ENCODE results near the gene EIF3B.

The EIF3B gene

DNA sequence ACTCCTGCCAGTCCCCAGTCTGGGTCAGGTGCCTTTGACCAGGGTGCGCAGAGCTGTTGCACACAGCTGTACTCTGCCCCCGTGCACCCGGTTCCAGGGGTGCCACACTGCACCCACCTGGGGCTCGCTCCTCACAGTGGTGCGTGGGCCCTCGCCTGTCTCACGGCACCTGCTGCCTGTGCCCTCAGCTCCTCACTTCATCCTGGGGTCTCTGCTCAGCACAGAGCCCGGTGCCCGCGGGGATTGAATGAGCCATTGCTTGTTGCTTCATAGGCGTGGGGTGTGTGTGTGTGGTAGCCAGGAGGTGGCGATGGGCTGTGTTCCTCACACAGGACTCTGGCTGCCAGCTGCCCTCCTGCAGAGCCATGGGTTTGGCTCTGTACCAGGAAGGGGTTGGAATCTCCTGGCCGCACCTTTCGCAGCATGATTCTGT is 18.5 kb downstream of the EIF3B start:
- Histone ChIP-seq H2AK5ac (ENCODE audit: low read depth, low read length) (no peak overlapping the region), H3K23ac (ENCODE audit: low read depth, low read length, poor library complexity) (no peak overlapping the region), H3K4me3 (ENCODE audit: low read length in 2 of 2) (no peak overlapping the region), H3K4me2 (ENCODE audit: insufficient read depth, low read length, poor library complexity, severe bottlenecking) (no peak overlapping the region), H3K79me1 (ENCODE audit: low read depth, low read length) (peaks cover 17% of the 10 kb centered on the region), H3K36me3 (replicated peaks in 1 of 2; ENCODE audit: control insufficient read depth in 2 of 2, insufficient read depth in 2 of 2, low read length in 2 of 2) (peaks cover 82 to 93% of the 10 kb centered on the region in 2 donors), H3K9me3 (replicated peaks in 1 of 2; ENCODE audit: control insufficient read depth in 2 of 2, insufficient read depth in 1 of 2, low read depth in 1 of 2, low read length in 2 of 2) (no peaks in the 10 kb centered on the region), H2AFZ (ENCODE audit: low read length) (no peak overlapping the region), H4K8ac (ENCODE audit: low read depth, low read length) (no peak overlapping the region), H3K27ac (replicated peaks; ENCODE audit: low read length) (no peak overlapping the region), H3K4me1 (ENCODE audit: control insufficient read depth in 2 of 2, insufficient read depth in 1 of 2, low read depth in 1 of 2, low read length in 2 of 2) (no peaks in the 10 kb centered on the region), H3K27me3 (ENCODE audit: control insufficient read depth in 3 of 3, insufficient read depth in 3 of 3, low read depth in 1 of 3, low read length in 3 of 3) (no peaks in the 10 kb centered on the region), H2BK5ac (ENCODE audit: low read length) (no peak overlapping the region), H2BK12ac (ENCODE audit: low read length) (no peak overlapping the region), H2BK15ac (ENCODE audit: low read length) (no peak overlapping the region), H3K9ac (ENCODE audit: low read depth, low read length, poor library complexity) (no peak overlapping the region), H3K14ac (ENCODE audit: low read length) (no peak overlapping the region), H3K4ac (ENCODE audit: low read length) (no peak overlapping the region), H3K18ac (ENCODE audit: low read length) (peak overlapping the region; percentile 48), H2BK120ac (ENCODE audit: low read depth, low read length) (no peak overlapping the region), H4K91ac (ENCODE audit: low read depth, low read length, poor library complexity) (no peak overlapping the region)
- DNase-seq (ENCODE audit: low spot score) = no peak
- WGBS, 2 donors (ENCODE audit: extremely low coverage in 2 of 2, insufficient read length in 2 of 2, insufficient replicate concordance in 1 of 2) = no CpG with 5 or more reads among the region's 14 CpGs

DNA sequence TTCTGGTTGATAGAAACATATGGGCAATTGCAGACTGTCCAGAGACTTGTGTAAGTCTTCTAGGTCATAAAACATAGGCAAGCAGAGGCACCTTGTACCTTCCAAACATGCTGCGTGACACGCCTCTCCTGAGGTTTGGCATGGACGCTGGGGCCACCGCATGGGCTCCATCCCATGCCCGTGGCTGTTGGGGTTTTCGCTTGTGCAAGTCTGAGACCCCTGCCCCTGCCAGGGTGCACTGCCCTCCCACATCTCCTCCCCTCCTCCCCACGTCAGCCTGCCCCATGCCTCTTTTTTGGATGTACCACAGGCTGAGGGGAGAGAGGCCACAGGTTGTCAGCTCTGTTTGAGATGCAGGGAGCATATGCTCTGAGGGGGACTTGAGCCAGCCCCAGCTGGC is 19.0 kb downstream of the EIF3B start:
- Histone ChIP-seq H3K27me3 (ENCODE audit: control insufficient read depth in 3 of 3, insufficient read depth in 3 of 3, low read depth in 1 of 3, low read length in 3 of 3) (no peaks in the 10 kb centered on the region), H4K91ac (ENCODE audit: low read depth, low read length, poor library complexity) (no peak overlapping the region), H3K9me3 (replicated peaks in 1 of 2; ENCODE audit: control insufficient read depth in 2 of 2, insufficient read depth in 1 of 2, low read depth in 1 of 2, low read length in 2 of 2) (no peaks in the 10 kb centered on the region), H3K27ac (replicated peaks; ENCODE audit: low read length) (no peak overlapping the region), H3K4me3 (ENCODE audit: low read length in 2 of 2) (no peak overlapping the region), H3K18ac (ENCODE audit: low read length) (no peak overlapping the region), H3K4ac (ENCODE audit: low read length) (no peak overlapping the region), H2AFZ (ENCODE audit: low read length) (no peak overlapping the region), H3K9ac (ENCODE audit: low read depth, low read length, poor library complexity) (no peak overlapping the region), H2BK120ac (ENCODE audit: low read depth, low read length) (no peak overlapping the region), H2BK5ac (ENCODE audit: low read length) (no peak overlapping the region), H3K36me3 (replicated peaks in 1 of 2; ENCODE audit: control insufficient read depth in 2 of 2, insufficient read depth in 2 of 2, low read length in 2 of 2) (peaks cover 78 to 93% of the 10 kb centered on the region in 2 donors), H4K8ac (ENCODE audit: low read depth, low read length) (no peak overlapping the region), H2BK15ac (ENCODE audit: low read length) (no peak overlapping the region), H2AK5ac (ENCODE audit: low read depth, low read length) (no peak overlapping the region), H3K4me2 (ENCODE audit: insufficient read depth, low read length, poor library complexity, severe bottlenecking) (peak overlapping the region; percentile 18), H3K23ac (ENCODE audit: low read depth, low read length, poor library complexity) (no peak overlapping the region), H3K79me1 (ENCODE audit: low read depth, low read length) (peaks cover 17% of the 10 kb centered on the region), H3K4me1 (ENCODE audit: control insufficient read depth in 2 of 2, insufficient read depth in 1 of 2, low read depth in 1 of 2, low read length in 2 of 2) (no peaks in the 10 kb centered on the region), H3K14ac (ENCODE audit: low read length) (no peak overlapping the region), H2BK12ac (ENCODE audit: low read length) (no peak overlapping the region)
- no peak for DNase-seq (ENCODE audit: low spot score)
- no CpG with 5 or more reads among the region's 7 CpGs for WGBS, 2 donors (ENCODE audit: extremely low coverage in 2 of 2, insufficient read length in 2 of 2, insufficient replicate concordance in 1 of 2)

DNA sequence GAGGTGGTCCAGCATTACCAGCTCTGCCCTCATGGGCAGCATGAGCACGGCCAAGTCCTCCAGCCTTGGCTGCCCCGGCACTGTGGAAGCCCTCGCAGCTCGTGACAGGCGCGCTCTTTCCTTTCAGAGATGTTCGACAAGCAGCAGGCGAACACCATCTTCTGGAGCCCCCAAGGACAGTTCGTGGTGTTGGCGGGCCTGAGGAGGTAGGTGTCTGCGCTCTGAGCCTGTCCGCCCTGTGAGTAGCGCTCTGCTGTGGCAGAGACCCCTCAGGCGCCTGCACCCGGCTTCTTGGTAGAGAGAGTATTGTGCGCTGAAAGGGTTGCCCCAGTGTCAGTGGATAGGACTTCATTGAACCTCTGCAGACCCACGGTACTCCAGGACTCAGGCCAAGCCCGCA is 19.8 kb downstream of the EIF3B start:
- H3K4me2 ChIP-seq (ENCODE audit: insufficient read depth, low read length, poor library complexity, severe bottlenecking) = no peak overlapping the region
- H3K36me3 ChIP-seq (replicated peaks in 1 of 2; ENCODE audit: control insufficient read depth in 2 of 2, insufficient read depth in 2 of 2, low read length in 2 of 2) = peaks cover 78 to 93% of the 10 kb centered on the region in 2 donors
- no peaks in the 10 kb centered on the region for H3K4me1 ChIP-seq (ENCODE audit: control insufficient read depth in 2 of 2, insufficient read depth in 1 of 2, low read depth in 1 of 2, low read length in 2 of 2)
- H4K91ac ChIP-seq (ENCODE audit: low read depth, low read length, poor library complexity) = no peak overlapping the region
- no peak overlapping the region for H2BK12ac ChIP-seq (ENCODE audit: low read length)
- H2BK120ac ChIP-seq (ENCODE audit: low read depth, low read length) = no peak overlapping the region
- H2AK5ac ChIP-seq (ENCODE audit: low read depth, low read length) = no peak overlapping the region
- no peak overlapping the region for H3K4me3 ChIP-seq (ENCODE audit: low read length in 2 of 2)
- H3K9me3 ChIP-seq (replicated peaks in 1 of 2; ENCODE audit: control insufficient read depth in 2 of 2, insufficient read depth in 1 of 2, low read depth in 1 of 2, low read length in 2 of 2) = no peaks in the 10 kb centered on the region
- no peak overlapping the region for H4K8ac ChIP-seq (ENCODE audit: low read depth, low read length)
- H2BK5ac ChIP-seq (ENCODE audit: low read length) = no peak overlapping the region
- no CpG with 5 or more reads among the region's 18 CpGs for WGBS, 2 donors (ENCODE audit: extremely low coverage in 2 of 2, insufficient read length in 2 of 2, insufficient replicate concordance in 1 of 2)
- no peak for DNase-seq (ENCODE audit: low spot score)
- peaks cover 17% of the 10 kb centered on the region for H3K79me1 ChIP-seq (ENCODE audit: low read depth, low read length)
- H3K27ac ChIP-seq (replicated peaks; ENCODE audit: low read length) = no peak overlapping the region
- H2AFZ ChIP-seq (ENCODE audit: low read length) = no peak overlapping the region
- H2BK15ac ChIP-seq (ENCODE audit: low read length) = no peak overlapping the region
- H3K4ac ChIP-seq (ENCODE audit: low read length) = no peak overlapping the region
- H3K23ac ChIP-seq (ENCODE audit: low read depth, low read length, poor library complexity) = no peak overlapping the region
- H3K27me3 ChIP-seq (ENCODE audit: control insufficient read depth in 3 of 3, insufficient read depth in 3 of 3, low read depth in 1 of 3, low read length in 3 of 3) = no peaks in the 10 kb centered on the region
- no peak overlapping the region for H3K9ac ChIP-seq (ENCODE audit: low read depth, low read length, poor library complexity)
- H3K18ac ChIP-seq (ENCODE audit: low read length) = no peak overlapping the region
- no peak overlapping the region for H3K14ac ChIP-seq (ENCODE audit: low read length)

DNA sequence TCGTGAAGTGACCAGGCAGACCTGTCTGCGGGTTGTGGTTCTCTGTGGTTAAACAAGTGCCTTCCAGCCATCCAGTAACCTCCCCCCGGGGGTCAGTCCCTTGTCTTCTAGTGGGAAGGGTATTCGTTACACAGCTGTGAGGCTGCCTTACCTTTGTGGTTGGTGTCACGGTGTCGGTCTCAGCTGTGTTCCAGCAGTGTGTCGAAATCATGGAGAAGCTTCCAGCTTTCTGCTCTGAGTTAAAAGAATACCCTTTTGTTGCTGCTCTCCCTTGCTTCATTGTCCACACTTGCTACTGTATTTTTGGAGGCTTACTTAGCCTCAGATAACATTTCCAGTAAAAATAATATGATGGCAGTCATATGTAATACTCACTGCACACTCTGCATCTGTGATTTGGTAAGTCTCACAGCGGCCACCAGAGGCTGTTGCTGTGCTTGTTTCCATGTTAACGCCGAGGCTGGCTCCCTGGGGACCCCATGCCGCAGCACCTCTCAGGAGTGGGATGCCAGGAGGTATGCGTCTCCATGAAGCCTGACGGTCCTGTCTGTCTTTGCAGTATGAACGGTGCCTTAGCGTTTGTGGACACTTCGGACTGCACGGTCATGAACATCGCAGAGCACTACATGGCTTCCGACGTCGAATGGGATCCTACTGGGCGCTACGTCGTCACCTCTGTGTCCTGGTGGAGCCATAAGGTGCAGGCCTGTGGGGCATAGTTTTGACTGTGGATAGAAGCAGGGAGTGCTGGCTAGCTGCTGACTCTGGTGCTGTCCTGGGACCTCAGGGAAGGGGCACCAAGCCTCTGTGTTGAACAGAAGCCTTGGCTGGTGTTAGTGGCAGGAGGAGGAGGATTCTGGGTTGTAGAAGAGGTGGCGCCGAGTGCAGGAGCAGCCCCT is 20.5 kb downstream of the EIF3B start:
- Histone ChIP-seq H2BK12ac (ENCODE audit: low read length) (no peak overlapping the region), H3K9ac (ENCODE audit: low read depth, low read length, poor library complexity) (no peak overlapping the region), H4K8ac (ENCODE audit: low read depth, low read length) (no peak overlapping the region), H2AK5ac (ENCODE audit: low read depth, low read length) (no peak overlapping the region), H3K4me2 (ENCODE audit: insufficient read depth, low read length, poor library complexity, severe bottlenecking) (no peak overlapping the region), H3K9me3 (replicated peaks in 1 of 2; ENCODE audit: control insufficient read depth in 2 of 2, insufficient read depth in 1 of 2, low read depth in 1 of 2, low read length in 2 of 2) (no peaks in the 10 kb centered on the region), H4K91ac (ENCODE audit: low read depth, low read length, poor library complexity) (no peak overlapping the region), H3K4me3 (ENCODE audit: low read length in 2 of 2) (peak overlapping the region in 1 of 2 donors; percentile 40), H3K79me1 (ENCODE audit: low read depth, low read length) (peaks cover 20% of the 10 kb centered on the region), H2BK5ac (ENCODE audit: low read length) (no peak overlapping the region), H3K4ac (ENCODE audit: low read length) (no peak overlapping the region), H3K23ac (ENCODE audit: low read depth, low read length, poor library complexity) (no peak overlapping the region), H3K27ac (replicated peaks; ENCODE audit: low read length) (no peak overlapping the region), H2BK15ac (ENCODE audit: low read length) (no peak overlapping the region), H3K18ac (ENCODE audit: low read length) (no peak overlapping the region), H3K36me3 (replicated peaks in 1 of 2; ENCODE audit: control insufficient read depth in 2 of 2, insufficient read depth in 2 of 2, low read length in 2 of 2) (peaks cover 79 to 93% of the 10 kb centered on the region in 2 donors), H3K14ac (ENCODE audit: low read length) (no peak overlapping the region), H2AFZ (ENCODE audit: low read length) (no peak overlapping the region), H3K4me1 (ENCODE audit: control insufficient read depth in 2 of 2, insufficient read depth in 1 of 2, low read depth in 1 of 2, low read length in 2 of 2) (no peaks in the 10 kb centered on the region), H2BK120ac (ENCODE audit: low read depth, low read length) (no peak overlapping the region), H3K27me3 (ENCODE audit: control insufficient read depth in 3 of 3, insufficient read depth in 3 of 3, low read depth in 1 of 3, low read length in 3 of 3) (no peaks in the 10 kb centered on the region)
- no peak for DNase-seq (ENCODE audit: low spot score)
- no CpG with 5 or more reads among the region's 26 CpGs for WGBS, 2 donors (ENCODE audit: extremely low coverage in 2 of 2, insufficient read length in 2 of 2, insufficient replicate concordance in 1 of 2)
